Stimulated activated CD4-positive, alpha-beta T cell treated with anti-CD3 and anti-CD28 coated beads, Interleukin-1b, Interleukin-23, amount 100 ng/mL, for 4 hours (primary cell): ENCODE measurements around the gene THSD4.
"Not testable (repeated sequence)": the region's sequence is repeated elsewhere in the genome, so short reads cannot be mapped to it uniquely, and the experiment has no call there.

ENCODE experiments used
- DNase-seq, 2 donors: peaks; one replicate each; pipeline ENCODE4 v3.0.0-alpha.2; 2020; ENCODE audit warnings: low read depth in 2 of 2

The THSD4 gene

DNA sequence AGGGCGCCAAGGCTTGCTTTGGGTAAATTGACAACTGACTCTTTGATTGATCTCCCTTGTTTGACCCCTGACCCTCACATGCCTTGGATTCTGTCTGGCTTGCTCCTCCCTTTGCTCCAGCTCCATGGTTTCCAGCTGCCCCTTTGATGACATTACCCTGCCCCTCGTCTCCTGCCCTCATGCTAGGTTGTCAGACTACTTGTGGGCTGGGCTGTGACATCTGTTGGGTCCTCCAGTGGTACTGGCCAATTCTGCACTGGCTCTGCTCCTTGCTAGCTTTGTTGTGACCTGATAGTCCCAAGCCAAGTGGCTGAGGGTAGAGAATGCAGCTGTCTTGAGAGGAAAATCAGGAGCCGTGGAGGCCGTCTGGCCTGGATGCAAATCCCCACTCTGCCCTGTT is 6.2 kb downstream of the THSD4 start:
- no peak for DNase-seq

DNA sequence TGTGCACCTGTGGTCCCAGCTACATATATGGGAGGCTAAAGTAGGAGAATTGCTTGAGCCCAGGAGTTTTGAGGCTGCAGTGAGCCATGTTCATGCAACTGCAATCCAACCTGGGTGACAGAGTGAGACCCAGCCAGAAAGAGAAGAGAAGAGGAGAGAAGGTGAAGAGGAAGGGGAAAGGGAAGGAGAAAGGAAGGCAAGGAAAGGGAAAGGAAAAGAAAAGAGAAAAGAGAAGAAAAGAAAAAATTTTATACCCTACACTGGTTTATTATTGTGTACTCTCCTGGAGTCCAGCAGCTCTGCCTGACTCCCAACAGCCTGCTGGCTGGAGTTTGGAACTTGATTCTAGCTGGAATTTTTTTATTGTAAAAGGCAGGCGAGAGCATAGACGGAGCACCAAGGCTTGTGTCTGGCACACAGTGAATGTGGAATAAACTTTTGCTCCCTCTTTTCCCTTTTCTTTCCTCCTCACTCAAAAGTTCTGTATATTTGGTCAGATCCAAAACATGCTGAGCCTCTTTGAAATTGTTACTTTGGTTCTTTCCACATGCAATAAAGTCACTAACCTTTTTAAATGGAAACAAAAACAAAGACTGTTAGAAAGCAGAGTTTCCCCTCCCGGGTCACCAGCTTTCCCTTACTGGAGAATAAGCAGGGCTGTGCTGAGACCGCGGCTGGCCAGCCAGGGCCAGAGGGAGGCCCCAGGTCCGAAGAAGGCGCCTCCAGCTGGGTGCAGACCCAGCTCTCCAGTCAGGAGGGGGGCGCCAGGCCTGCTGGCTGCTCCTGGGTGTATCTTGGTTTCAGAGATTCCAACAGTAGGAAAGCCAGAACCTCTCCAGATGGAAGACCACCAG is 9.9 kb downstream of the THSD4 start:
- no peak for DNase-seq

DNA sequence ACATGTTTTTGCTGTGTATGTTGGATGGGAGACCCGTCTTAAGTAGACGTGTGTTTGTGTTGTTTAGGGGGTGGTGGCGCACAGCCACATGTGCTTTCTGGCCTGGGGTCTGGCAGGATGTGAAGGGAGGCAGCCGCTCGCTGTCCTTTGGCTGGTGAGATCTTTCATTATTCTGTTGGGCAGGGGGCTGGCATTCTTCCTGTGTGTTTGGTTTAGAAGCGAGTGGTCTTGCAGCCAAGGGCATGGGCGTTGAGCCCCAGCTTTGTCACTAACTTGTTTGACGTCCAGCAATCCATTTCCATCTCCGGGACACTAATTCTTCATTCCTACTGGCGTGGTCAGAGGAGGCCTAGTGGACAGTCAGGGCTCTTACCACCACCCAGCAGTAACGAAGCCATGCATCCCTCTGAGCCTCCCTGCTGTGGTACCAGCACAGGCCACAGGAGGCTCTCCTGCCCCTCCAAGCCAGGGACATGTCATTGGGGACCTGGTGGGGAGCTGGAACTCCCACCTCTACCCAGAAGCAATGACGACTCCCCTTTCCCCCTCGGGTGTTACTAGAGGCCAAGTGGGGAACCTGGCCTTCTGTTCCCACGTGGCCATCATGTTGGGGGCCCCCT is 10.7 kb downstream of the THSD4 start:
- DNase-seq, result no peak

DNA sequence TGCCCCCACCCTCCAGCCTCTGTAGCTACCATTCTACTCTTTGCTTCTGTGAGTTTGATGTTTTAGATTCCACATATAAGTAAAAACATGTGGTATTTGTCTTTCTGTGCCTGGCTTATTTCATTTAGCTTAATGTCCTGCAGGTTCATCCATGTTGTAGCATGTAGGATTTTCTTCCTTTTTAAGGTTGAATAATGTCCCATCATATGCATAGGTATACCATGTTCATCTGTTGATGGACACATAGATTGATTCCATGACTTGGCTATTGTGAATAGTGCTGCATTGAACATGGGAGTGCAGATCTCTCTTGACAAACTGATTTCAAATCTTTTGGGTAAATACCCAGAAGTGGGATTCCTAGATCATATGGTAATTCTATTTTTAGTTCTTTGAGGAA is 11.8 kb downstream of the THSD4 start:
- no peak for DNase-seq

DNA sequence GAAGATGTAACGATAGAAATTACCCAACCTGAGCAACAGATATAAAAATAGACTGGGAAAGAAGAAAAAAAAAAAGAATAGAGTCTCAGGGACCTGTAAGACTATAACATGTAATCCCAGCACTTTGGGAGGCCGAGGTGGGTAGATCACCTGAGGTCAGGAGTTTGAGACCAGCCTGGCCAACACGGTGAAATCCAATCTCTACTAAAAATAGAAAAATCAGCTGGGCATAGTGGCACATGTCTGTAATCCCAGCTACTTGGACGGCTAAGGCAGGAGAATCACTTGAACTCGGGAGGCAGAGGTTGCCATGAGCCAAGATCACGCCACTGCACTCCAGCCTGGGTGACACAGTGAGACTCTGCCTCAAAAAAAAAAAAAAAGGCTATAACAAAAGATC is 12.9 kb downstream of the THSD4 start:
- not testable (repeated sequence) for DNase-seq

DNA sequence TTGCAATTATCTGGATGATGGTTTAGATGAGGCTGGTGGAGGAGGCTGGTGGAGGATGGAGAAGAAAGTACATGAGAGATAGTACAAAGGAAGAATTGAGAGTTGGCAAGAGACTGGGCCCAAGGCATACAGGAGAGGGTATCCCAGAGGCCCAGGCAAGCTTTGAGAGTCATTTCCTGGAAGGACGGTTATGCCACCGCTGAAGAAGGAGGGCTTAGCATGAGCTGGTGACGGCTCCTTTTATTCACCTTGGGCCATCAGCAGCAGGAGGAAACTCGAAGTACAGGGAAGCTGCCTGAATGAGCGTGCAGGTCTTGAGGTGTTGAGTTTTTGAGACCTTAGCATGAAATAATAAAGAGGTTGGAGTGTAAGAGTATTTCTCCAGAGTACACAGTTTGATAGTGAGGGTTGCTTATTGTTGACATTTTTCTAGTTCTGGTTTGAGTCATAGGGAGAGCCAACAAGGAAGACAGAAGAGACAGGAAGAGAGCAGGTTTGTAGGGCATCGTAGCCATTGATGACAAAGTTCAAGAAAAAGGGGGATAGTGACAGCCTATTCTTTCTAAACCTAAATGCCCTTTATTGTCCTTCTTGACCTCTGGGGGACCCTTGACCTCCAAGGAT is 13.8 kb downstream of the THSD4 start:
- DNase-seq, result no peak

DNA sequence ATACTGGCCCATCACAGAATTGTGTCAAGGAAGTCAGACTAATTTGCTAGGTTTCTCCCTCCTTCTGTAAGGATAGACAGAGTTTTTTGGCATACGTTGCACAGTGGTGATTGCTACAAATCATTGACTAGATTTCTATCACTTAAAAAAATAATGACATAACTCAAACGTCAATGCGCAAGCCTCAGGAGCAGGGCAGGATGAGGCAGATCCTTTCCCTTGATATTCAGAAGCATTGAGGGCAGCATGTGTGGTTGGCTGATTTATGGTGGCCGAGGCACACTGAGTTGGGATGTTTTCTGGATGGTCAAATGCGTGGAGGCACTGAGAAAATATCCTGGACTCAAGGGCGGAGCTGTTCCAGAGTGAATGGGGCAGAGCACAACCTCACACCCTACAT is 14.4 kb downstream of the THSD4 start:
- no peak for DNase-seq

DNA sequence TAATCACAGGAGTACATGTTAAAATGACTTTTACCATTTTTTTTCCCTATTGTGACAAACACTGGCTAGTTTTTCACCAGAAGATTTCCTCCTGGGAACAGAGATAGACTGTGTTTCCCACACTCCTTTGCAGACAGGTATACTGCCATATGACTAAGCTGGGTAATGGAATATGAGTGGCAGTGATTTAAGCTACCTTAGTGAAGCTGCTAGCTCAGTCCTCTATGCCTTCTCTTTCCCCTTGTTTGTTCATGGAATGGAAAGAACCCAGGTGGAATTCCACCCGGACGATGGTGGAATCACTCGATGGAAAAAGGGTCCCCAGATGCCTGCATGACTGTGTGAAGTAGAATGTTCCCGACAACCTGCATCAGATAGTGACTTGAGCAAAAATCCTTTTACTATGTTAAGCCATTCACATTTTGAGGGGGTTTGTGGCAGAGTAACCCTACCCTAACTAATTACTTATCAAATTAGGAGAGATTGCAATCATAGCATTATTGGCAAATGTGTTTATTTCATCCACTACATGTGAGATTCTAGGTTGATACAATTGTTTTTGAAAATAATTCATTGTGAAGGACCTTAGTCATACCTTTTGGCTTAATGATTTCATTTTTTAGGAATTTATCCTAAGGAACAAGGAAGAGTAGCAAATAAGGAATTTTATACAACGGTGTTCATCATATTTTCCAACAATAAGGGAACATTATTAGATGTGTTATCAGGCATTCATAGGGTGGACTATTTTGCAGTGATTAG is 16.5 kb downstream of the THSD4 start:
- DNase-seq, result no peak

DNA sequence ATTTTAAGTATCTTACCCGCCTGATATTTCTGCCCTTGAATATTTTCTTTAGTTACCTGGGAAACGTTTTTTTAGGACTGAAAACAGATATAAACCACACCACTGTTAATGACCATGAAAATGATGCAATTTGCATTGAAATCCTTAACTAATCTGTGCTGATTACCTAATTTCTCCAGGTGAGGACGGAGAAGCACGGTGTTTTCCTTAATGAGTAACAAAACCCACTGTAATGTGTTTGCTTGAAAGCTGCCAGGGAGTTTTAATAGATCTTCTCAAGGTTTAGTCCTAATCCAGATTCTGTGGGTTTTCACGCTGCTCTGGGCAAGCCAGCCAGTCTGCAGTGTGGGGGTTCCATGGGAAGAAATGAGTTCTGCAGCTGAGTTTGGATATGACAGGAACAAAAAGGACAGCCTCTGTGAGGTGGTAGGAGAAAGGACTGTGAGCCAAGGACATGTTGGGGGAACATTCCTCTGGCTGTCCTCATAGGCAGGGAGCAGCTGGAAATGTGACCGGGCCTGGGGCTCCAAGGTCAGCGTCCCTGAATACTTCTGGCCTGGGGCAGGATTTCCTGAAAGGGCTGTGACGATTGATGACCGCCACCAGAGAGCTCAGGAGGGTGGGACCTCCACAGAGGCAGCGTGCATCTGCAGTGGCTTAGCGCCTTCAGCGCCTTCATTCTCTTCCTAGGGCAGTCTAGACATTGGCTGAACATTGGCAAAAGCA is 18.6 kb downstream of the THSD4 start:
- DNase-seq, result no peak

DNA sequence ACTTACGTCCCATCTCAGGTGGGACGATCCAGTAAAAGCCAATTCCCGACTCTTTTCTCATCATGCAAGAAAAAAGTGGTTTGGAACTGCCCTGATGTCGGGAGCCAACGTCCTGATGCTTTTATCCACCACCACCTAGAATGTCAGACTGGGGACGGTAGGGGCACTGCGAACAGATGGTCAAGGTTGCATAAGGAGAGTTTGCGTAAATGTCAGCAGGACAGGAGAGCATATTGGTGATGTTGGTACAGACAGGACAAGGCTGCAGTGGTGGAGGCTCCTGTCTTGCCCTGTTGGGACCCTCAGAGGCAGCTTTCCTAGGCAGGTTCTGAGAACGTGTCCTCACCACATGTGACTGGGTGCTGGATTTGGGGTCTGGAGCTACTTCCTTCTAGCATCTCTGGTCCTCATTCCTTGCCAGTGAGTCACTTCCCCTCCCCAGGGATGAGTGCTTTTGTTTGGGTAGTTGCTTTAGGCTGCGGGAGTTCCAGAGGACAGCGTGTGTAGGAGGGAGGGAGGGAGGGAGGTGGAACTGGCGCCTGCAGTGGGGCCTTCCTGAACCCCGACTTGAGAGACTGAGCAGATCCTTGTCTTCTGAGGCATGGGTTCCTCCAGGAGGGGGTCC is 21.0 kb downstream of the THSD4 start:
- no peak for DNase-seq

DNA sequence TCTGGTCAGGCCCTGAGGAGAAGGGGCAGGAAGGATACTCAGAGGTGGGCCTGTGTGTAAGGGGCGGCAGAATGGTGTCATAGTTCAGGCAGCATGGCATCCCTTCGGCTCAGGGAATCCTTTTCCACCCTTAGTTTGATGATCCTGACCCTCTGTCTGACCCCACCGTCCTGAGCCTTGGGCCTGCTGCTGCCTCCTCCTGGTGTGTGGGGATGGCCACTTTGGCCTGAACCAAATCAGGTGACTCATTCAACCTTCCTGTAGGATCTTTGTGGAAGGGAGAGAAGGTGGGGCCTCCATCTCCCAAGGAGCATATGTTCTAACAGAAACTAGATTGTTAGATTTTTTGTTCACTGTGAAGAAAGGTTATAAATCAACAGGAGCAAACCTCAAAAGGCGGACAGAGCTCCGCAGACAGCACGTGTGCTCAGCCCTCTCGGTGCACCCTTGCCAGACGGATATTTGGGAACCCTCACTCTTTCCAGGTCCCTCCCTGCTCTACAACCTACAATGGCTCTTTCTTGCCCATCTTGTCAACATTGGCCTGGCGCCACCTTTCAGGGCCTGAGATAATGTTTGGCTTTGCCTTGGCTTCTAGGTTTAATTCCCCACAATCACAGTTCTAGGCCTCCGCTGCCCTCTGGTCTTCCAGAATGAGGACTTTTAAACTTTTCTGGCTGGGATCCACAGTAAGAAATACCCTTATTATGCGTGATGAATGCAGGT is 21.7 kb downstream of the THSD4 start:
- DNase-seq, result no peak

DNA sequence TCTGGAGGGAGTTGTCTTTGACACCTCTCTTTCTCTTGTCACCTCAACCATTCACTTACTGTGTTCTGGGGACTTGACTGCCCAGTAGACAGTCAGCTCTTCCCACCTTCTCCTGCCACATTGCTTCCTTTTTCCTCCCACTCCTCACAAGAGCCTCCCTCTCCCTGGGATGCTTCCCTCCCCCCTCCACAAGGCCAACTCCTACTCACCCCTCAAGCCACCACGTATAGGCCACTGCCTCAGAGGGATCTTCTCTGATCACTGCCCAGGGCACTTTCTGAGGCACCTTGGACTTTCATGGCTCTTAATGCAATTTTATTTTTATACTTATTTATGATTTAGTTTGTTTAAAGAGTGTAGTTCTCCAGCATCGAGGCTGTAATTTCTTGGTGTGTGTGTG is 23.2 kb downstream of the THSD4 start:
- no peak for DNase-seq

DNA sequence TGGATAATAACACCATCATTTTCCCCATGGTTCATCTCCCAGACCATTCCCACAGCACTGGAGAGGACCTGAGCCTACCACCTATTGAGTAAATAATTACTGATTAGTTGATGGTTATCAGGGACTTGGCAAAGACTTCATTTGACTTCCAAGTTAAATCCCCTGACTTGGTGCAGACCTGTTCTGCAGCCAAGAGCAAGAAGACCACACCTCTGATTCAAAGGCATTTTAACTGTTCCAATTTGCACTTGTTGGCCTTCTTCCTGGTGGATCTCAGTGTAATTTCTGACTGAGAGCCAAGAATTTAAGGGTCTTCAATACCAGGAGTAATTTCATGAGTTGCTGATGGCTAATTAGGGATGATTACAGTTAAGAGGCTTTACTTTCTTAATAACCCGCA is 24.0 kb downstream of the THSD4 start:
- DNase-seq, result no peak

DNA sequence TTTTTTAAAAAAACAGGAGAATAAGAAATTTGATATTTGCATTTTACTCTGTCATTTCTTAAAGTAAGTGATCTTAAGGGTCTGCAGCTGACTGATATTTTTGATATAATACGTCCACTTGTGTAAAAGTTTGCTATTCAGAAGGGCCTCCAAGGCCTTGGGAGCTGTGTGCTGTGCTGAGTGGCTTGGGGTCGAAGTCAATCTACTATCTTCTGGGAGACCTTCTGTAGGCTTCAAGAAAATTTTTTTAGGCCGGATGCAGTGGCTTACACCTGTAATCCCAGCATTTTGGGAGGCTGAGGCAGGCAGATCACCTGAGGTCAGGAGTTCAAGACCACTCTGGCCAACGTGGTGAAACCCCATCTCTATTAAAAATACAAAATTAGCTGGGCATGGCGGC is 26.3 kb downstream of the THSD4 start:
- no peak for DNase-seq

DNA sequence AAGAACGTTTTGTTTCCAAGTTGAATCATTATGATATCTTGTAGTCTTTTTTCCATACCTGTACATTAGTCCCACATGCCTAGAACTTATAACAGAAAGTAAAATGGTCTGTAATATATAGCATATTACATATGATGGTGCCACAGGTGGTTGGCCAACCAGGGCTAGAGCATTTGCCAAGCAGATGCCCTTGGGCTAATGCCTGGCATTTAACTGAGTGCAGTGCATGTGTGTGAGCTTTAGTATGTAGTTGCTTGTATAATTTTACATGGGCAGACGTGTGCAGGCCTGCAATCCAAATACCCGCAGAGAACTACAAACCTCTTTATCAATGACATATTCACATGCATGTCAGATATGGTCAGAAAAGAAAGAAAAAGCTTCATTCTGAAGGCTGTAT is 27.5 kb downstream of the THSD4 start:
- no peak for DNase-seq

DNA sequence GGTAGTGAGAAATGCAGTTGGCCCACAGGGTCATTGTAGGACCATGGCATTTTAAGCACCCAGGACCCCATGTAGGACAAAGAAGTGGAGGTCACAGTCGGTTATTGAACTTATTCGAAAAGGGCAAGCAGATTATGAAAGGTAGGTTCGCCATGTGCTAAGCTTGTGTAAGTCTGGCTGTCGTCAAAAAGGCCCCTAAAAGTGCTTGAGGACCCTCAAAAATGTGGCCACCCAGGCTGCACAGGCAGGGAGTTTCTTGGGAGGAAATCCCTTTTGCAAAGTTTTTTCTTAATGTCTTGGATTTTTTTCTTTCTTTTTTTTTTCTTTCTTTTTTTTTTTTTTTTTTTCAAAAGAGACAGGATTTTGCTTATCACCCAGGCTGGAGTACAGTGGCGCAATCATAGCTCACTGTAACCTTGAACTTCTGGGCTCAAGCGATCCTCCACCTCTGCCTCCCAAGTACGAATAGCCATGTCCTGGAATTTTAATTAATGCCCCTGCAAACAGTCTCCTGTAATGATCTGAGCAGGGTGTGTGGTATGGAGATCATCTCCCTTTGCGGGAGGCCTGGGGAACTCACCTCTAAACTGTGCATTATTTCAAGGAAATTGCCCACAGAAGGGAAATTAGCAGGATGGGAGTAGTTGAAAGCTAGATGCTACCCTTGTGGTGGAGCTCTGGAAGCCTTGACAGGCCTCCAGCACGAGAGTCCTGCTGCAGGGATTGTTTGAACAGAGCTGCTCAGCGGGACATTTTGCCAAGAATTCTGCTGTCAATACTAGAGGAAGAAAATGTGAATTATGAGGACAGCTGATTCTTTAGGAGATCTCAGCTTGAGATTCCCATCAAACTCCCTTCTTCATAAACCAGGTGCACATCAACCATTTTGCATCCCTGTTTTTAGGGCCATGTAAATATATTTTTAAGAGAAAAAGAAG is 28.4 kb downstream of the THSD4 start:
- no peak for DNase-seq

DNA sequence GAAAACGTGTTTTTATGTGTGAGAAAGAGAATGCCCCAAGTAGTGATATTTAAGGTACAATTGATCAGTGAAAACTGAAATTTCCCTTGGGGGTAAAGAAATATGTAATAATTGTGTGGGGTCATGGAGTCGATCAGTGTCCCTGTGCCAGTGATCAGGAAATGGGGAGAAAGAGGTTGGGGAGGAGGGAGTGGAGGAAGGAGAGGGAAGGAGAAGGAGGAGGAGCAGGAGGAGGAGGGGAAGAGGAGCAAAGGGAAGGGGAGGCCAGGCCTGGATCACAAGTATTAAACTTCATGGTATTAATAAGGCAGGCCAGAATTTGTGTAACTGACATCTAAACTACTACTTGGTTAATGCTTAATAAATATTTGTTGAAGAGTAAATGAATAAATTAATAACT is 30.4 kb downstream of the THSD4 start:
- DNase-seq, result no peak

DNA sequence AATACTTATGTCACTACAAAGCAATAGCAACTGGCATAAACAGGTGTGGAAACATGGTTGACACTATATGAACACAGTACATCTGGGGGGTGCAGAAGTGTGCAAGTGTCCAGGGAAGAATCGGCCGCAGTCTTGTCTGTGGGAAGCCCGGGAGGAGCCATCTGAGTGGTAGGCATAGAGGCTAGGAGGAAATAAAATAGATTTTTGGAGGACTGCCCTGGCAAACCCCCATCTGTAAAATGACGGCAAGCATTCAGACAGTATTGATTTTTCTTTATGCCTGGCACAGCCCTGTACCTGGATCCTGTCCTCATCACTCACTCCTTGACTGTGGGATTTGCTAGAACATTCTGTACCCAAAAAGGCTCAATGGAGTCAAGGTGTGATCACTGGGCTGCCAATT is 31.3 kb downstream of the THSD4 start:
- no peak for DNase-seq

DNA sequence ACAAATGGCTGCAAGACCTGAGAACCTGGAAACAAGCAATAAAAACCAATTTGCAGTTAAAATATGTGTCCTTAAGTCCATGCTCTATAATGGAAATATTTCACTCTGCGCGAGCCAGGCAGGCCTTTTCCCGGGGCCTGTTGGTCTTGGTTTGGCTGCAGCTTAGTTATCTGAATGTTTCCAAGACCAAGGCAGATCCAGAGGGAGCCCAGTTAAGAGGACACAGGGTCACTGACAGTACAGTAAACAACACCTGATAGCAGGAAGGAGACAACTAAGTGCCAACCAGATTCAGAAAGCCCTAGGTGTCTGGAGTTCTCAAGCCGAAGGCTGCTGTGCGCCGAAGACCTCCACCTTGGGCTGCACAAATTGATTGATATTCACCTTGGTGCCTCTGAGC is 32.8 kb downstream of the THSD4 start:
- no peak for DNase-seq
